KBM-7 (cell line): ENCODE data around the gene TRPV4.
A peak's percentile ranks its signal among the peaks of the same experiment; 100 is the strongest.

Source experiments
- DNase-seq: peaks from one replicate; pipeline ENCODE4 v3.0.0-alpha.2; 2015
- in situ Hi-C: fragments of 300-500 bp; cut with MboI; formaldehyde crosslinking; loops from 2 replicates; pipeline ENCODE4 v1.14.3; 2020; ENCODE audit warnings: low sequenced_read_pairs, low pct_unique_long_range_greater_than_20kb, mixed read lengths

Gene TRPV4

DNA sequence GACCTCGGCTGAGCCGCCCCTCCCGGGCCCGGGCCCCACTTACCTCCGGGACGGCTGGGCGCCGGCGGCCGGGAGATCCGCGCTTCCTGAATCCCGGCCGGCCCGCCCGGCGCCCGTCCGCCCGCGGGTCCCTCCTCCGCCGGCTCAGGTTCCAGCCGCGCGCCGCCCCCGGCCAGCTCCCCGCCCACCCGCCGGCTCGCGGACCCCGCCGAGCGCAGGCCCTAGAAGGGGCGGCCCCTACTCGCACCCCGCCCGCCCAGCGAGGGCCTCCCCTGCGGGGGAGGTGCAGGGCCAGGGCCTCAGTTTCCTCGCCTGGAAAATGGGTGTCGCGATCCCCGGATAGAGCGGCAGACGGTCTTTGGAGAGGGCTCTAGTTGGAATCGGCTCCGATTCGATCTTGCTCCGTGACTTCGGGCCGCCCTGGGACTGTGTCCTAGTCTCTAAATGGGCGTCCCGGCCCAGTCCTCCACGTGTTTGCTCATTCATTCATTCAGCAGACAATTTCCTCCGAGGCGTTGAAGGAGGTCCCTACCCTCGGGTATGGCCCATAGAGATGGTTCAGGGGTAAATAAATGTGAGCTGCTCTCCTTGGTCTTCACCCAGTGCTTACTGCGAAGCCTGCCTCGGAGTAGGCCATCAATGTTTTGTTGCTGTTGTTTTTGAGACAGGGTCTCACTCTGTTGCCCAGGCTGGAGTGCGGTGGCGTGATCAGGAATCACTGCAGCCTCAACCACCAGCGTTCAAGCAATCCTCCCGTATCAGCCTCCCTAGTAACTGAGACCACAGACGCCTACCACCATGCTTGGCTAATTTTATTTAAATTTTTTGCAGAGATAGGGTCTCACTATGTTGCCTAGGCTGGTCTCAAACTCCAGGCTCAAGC, at the start of gene TRPV4:
Gene TRPV4 (minus strand): TSS at position 92 of the 883 bp plus-strand sequence. CDS start 18,602 bp downstream, outside the sequence.
- in situ Hi-C loops = no loop called here
- DNase-seq = no peak

GRCh38 chr12:109881752-109882151, 48.6 kb upstream of the TRPV4 start:
- in situ Hi-C loops = no loop called here
- no peak for DNase-seq

GRCh38 chr12:109880938-109881337, 47.7 kb upstream of the TRPV4 start:
- in situ Hi-C loops = no loop called here
- DNase-seq = no peak

DNA sequence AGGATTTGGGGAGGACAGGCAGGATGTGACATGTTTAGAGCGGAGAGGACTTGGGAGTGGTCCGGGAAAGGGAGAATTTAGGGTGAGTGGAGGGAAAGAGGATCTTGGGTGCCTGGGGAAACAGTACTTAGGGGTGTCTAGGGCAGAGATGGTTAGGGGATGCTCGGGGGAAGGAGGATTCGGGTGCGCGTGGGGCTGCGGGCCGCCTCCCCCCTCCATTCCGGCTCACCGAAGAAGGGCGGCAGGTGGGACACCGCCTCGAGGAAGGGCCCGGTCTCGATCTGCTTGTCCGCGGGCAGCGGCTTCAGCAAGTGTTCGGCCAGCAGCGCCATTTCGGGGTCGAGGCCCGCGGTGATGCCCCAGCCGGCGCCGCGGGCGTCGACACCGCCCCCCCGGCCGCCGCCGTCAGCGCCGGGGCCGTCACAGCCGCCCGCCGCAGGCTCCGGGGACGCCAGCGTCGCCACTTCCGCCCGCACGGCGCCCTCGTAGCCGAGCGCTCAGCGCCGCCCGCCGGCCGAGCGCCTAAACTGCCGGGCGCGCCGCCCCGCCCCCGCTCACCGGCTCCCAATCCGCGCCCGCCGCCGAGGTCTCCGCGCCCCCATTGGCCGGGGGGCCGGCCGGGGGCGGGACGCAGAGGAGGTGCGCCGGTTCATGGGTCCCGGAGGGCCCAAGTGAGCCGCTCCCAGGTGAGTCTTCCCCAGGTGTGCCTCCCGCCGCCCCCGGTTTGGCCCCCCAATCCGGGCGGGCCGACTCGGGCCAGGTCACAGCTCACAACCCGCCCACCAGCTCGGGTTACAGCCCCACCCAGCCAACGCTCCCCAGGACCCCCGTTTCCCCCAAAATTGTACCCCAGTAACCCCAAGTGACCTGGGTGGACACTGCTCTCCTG, 47.1 kb upstream of the TRPV4 start, which contains the start of gene GLTP:
Gene GLTP (minus strand): TSS at position 499 of the 889 bp plus-strand sequence. CDS start 167 bp downstream, at position 332.
- in situ Hi-C loops = no loop called here
- peak; percentile 82 for DNase-seq

DNA sequence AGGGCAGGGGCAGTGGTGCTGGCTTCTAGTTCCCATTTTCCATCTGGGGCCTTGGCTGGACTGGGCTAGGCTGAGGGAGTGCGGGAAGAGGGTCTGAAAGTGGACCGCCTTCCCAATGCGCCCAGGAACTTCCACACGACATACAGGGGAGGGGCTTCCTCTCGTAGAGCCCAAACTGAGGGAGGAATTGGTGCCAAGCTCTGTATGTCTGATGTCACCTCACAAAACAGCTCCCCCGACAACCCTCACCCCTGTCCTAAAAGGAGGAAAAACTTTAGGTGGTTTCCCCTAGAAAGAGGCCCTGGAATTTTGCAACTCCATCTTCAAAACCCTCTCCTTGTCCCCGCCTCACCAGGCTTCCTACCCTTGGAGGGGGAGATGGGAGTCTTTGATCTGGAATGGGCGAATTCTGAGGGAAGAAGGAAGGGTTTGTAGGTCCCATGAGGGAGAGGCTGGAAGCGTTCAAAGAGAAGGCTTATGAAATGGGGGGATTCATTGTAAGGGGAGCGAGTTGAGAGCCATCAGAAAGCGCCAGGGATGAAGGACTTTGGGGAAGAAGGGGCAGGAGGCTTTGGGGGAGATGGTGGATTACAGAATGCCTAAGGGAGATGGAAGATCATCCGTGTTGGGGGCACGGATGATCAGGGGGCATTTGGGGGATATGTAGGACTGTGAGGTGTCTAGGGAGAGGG, 46.3 kb upstream of the TRPV4 start:
- in situ Hi-C loops = no loop called here
- no peak for DNase-seq

GRCh38 chr12:109878749-109879148, 45.6 kb upstream of the TRPV4 start:
- DNase-seq = peak; percentile 30
- in situ Hi-C loops = no loop called here

DNA sequence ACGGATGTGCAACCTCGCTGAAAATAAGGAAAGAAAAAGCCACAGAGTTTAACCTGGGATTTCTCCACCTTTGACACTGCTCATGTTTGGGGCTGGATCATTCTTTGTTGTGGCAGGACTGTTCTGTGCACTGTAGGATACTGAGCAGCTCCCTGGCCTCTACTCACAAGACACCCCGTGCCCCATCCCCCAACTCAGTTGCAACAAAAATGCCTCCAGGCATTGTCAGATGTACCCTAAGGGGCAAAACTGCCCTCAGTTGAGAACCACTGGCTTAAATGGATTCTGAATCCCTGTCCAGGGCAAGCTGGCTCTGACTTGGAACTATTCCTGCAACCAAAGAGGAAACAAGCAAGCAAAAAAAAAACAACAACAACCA, 45.0 kb upstream of the TRPV4 start:
- in situ Hi-C loops = no loop called here
- no peak for DNase-seq

- in situ Hi-C loops = no loop called here
- no peak for DNase-seq
These were observed 44.5 kb upstream of the TRPV4 start for GRCh38 chr12:109877504-109878246.

DNA sequence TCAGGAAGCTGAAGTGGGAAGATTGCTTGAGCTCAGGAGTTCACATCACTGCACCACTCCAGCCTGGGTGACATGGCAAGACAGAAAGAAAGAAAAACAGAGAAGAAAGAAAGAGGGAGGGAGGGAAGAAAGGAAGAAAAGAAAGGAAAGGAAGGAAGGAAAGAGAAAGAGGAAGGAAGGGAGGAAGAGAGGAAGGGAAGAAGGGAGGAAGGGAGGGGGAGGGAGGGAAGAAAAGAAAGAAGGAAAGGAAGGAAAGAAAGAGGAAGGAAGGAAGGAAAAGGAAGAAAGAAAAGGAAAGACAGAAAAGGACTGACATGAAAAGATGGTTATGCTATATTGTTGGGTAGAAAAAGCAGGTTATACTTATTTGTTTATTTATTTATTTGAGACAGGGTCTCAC, 43.2 kb upstream of the TRPV4 start:
- no peak for DNase-seq
- in situ Hi-C loops = no loop called here

DNA sequence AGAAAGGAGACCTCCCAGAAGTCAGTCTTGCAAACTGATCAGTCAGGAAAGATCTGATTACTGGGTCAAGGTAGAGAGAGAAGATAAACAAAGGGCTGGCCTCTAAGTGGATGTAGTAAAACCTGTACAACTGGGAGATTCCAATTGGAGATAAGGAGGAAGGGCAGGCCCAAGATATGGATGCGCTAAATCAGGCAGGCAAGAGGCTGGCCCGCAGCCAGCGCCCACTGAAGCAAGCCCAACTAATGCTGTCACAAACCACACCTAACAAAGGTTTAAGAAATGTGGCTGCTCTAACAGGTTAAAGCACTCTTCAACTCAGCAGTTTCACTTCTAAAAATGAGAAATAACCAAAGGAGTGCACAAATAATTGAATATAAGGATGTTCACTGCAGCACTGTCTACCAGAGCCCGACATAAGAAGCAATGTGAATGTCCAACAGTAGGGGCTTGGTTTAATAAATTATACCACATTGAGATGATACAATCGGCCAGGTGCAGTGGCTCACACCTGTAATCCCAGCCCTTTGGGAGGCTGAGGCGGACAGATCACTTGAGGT, 42.5 kb upstream of the TRPV4 start:
- in situ Hi-C loops = no loop called here
- peak; percentile 35 for DNase-seq

- in situ Hi-C loops = no loop called here
- no peak for DNase-seq
These were observed 40.5 kb upstream of the TRPV4 start for GRCh38 chr12:109873653-109874052.

DNA sequence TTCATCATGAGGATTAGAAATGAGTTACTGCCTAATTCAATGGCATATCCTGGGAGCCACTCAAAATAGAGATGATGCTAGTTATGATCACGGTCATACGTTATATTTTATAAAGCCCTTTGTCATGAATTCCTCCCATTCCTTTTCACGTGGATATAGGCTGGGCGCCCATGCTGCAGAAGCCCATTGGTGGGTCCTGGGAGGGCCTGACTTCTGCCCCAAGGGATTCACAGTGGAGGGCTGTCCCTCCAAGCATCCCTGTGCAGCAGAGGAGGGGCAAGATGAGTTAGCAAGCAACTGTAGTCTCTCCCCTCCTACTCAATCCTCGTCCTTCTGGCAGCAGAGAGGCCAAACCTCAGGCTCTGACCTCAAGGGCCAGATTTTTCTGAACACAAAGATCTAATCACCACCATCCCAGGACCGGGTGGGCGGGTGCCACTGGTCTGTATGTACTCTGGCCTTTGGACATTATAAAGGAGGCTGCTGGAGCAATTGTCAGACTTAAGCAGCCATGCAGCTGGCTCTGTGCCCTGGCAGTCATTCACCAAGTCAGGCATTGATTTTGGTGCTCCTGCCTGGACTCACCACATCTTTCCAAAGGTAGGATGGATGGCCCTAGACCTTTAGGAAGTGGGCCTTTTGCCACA, 38.6 kb upstream of the TRPV4 start:
- DNase-seq = no peak
- in situ Hi-C loops = no loop called here

DNA sequence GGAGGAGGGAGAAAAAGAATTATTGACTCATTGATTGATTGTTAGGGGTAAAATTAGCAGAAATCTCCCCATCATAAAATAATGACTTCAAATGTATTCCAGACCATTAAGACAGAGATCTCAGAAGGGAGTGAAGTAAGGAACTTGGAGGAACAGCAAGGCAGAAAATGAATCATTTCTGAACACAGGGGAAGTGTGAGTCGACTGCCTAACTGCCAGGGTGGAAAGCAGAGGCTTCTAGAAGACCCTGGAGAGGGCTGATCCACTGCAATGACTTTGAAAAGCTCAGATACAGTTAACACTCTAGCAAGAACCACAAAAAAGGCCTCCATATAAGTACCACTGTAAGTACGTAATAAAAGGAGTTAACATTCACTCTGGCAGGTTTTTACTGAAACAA, 37.5 kb upstream of the TRPV4 start:
- in situ Hi-C loops = no loop called here
- DNase-seq = no peak

DNA sequence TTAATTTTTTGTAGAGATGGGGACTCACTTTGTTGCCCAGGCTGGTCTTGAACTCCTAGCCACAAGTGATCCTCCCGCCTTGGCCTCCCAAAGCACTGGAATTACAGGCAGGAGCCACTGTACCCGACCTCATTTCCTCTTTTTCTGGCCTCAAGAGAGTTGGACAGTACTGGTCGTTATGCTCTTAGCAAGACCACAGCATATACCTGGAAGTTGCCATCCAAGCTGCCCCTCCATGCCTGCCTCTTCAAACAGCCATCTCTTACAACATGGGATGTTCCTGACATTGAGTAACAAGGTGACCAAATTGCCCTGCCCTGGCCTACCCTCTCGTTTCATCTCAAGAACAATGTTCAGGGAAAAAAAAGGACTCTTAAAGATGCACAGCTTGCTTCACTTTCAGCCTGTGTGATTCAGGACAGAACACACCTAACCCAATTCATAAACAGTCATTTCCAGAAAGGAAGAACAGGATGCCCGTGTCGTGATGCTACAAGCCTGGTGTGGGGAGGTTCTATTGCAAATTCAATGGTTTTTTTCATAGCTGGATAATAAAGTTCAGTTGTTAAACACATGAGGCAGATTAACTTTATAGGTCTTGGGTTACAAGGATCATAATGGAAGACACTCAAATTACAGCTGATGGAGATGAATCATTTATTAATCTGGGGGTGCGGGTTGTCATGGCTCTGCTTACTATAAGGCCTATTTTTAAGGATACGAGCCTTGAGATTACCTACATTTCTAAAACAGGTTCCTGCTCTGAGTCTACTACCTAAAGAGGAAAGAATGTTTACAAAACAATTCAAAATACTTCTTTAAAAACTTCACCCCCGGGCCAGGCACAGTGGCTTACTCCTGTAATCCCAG, 35.2 kb upstream of the TRPV4 start:
- in situ Hi-C loops = no loop called here
- DNase-seq = no peak

GRCh38 chr12:109864916-109865315, 31.7 kb upstream of the TRPV4 start:
- DNase-seq = no peak

DNA sequence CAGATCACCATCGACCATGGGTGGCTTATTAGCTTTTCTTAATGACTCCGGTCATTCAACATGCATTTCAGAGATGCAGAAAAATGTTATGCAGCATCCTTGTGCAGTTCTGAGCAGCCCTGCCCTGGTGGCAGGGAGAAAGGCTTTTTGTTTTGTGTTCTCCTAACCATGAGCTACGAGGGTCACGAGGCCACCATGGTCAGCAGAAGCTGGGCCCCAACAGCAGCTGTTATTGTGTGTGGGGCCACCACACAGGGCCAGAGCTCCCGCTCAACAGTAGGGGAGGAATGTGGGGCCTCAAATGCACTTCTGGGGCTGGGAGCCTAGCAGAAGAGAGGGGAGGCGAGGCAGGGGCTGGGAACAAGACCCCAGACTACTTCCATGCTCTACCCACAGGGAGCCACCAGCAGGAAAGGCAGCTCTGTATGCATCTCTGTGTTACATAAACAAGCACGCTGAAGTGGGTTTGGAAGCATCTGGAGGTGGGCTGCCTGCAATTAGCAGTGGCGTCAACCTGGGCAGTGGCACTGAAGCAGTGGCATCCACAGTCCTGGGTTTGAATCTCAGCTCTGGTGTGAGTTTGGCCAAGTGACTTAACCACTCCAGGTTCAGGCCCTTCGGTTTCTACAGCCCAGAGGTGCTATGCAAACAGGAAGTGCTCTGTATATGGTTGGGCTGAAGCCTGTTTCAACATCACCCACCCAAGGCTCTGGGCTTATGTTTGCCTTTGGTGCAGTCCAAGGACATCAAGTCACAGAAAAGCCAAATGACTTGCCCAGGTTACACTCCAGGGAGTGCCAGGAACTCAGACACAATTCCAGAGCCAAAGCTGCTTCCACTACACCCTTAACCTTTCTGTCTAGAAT, 30.9 kb upstream of the TRPV4 start:
- in situ Hi-C loops = no loop called here
- DNase-seq = no peak

More at GRCh38 chr12:109864916-109865315, 31.7 kb upstream of the TRPV4 start:
- in situ Hi-C loops = no loop called here
